Suprapubic skin (tissue), 4 donors: ENCODE results near the gene ISG15. TPM values are rescaled to one million over a fixed set of nuclear protein-coding genes. Genes with fewer than 3 reads are reported as not detected.
"Not testable (repeated sequence)": the region's sequence is repeated elsewhere in the genome, so short reads cannot be mapped to it uniquely, and the experiment has no call there.

Experiments used
- DNase-seq, 2 donors: peaks; one replicate each; pipeline ENCODE4 v3.0.0-alpha.2; 2019; ENCODE audit warnings: low spot score in 2 of 2
- H3K27ac ChIP-seq: fragments of 200-600 bp; sonication (generic); one replicate; pipeline ENCODE4 v1.5.1; 2019
- H3K27me3 ChIP-seq: fragments of 200-600 bp; sonication (generic); one replicate; pipeline ENCODE4 v1.5.1; 2019
- H3K36me3 ChIP-seq: fragments of 200-600 bp; sonication (generic); one replicate; pipeline ENCODE4 v1.5.1; 2019
- H3K4me1 ChIP-seq: fragments of 200-600 bp; sonication (generic); one replicate; pipeline ENCODE4 v1.5.1; 2019
- H3K4me3 ChIP-seq: fragments of 200-600 bp; sonication (generic); one replicate; pipeline ENCODE4 v1.5.1; 2019; ENCODE audit warnings: mild to moderate bottlenecking
- H3K9me3 ChIP-seq: fragments of 200-600 bp; sonication (generic); one replicate; pipeline ENCODE4 v1.5.1; 2019
- CTCF ChIP-seq, 2 donors: fragments of 200-600 bp in 1 of 2; fragments of 450-650 bp in 1 of 2; sonication (generic) in 1 of 2; IDR thresholded peaks; one replicate each; pipeline ENCODE4 v1.5.1; 2016 to 2019; ENCODE audit warnings: antibody characterized with exemption in 2 of 2, mild to moderate bottlenecking in 1 of 2, moderate library complexity in 1 of 2
- EP300 ChIP-seq: sonication (generic); formaldehyde crosslinking; IDR thresholded peaks from one replicate; pipeline ENCODE4 v1.6.1; 2017; ENCODE audit warnings: antibody characterized with exemption
- POLR2A ChIP-seq, 2 donors: fragments of 450-650 bp; IDR thresholded peaks; one replicate each; pipeline ENCODE4 v1.6.1; 2017; ENCODE audit warnings: antibody characterized with exemption in 2 of 2, mild to moderate bottlenecking in 2 of 2, moderate library complexity in 2 of 2
- POLR2AphosphoS5 ChIP-seq, 3 donors: sonication (generic); formaldehyde crosslinking; IDR thresholded peaks; one replicate each; pipeline ENCODE4 v1.6.1; 2017; ENCODE audit warnings: antibody characterized with exemption in 3 of 3
- WGBS: methylation state at CpG from one replicate; pipeline ENCODE4 v1.1.5; 2018; 5-methylcytosine and 5-hydroxymethylcytosine counted together
- total RNA-seq, 4 donors: library from RNA; depleted of rRNA; stranded (reverse); fragments of >200 nt; gene quantifications; one replicate each; pipeline ENCODE4 v1.1.0, GENCODE V29; 2016

Gene ISG15
- total RNA-seq, 4 donors from 2014 or later, result 5.4 to 10.1 (median 7.9) TPM

GRCh38 chr1:1006305-1007159 lies 6.8 kb upstream of the ISG15 start:
- H3K27ac ChIP-seq, result no peak overlapping the region
- H3K27me3 ChIP-seq, result peaks cover 38% of the 10 kb centered on the region
- no peaks in the 10 kb centered on the region for H3K9me3 ChIP-seq
- DNase-seq, result peak in 1 of 2 donors; percentile 61
- peaks cover 43% of the 10 kb centered on the region for H3K4me1 ChIP-seq
- H3K4me3 ChIP-seq, result no peak overlapping the region
- 61% methylated on average over 13 of the region's 37 CpGs for WGBS
- H3K36me3 ChIP-seq, result no peaks in the 10 kb centered on the region
- TF ChIP-seq EP300, result no peak
- no peak for TF ChIP-seq CTCF (IDR thresholded peaks at IDR 0.05)
- TF ChIP-seq POLR2AphosphoS5 (IDR thresholded peaks at IDR 0.05), result no peak
- TF ChIP-seq POLR2A (IDR thresholded peaks at IDR 0.05), result no peak

GRCh38 chr1:1010131-1010530 lies 3.2 kb upstream of the ISG15 start:
- WGBS, result 92% methylated on average over 8 of the region's 8 CpGs

GRCh38 chr1:1011396-1011949 lies 1.8 kb upstream of the ISG15 start:
- peaks cover 32% of the 10 kb centered on the region for H3K4me1 ChIP-seq
- H3K9me3 ChIP-seq, result no peaks in the 10 kb centered on the region
- TF ChIP-seq POLR2A (IDR thresholded peaks at IDR 0.05) (no peak), CTCF (IDR thresholded peaks at IDR 0.05) (no peak), EP300 (no peak), POLR2AphosphoS5 (IDR thresholded peaks at IDR 0.05) (no peak)
- no peaks in the 10 kb centered on the region for H3K27me3 ChIP-seq
- no peak for DNase-seq
- H3K27ac ChIP-seq, result no peak overlapping the region
- no peaks in the 10 kb centered on the region for H3K36me3 ChIP-seq
- 86% methylated on average over 14 of the region's 14 CpGs for WGBS
- H3K4me3 ChIP-seq, result no peak overlapping the region

More at GRCh38 chr1:1010131-1010530, 3.2 kb upstream of the ISG15 start:
- H3K36me3 ChIP-seq, H3K4me3 ChIP-seq, H3K9me3 ChIP-seq, H3K27ac ChIP-seq, DNase-seq: not testable (repeated sequence)
- Histone ChIP-seq H3K27me3 (peaks cover 12% of the 10 kb centered on the region), H3K4me1 (peaks cover 44% of the 10 kb centered on the region)

- H3K4me1 ChIP-seq, result peaks cover 22% of the 10 kb centered on the region
- not testable (repeated sequence) for H3K27me3 ChIP-seq, H3K9me3 ChIP-seq, H3K36me3 ChIP-seq, DNase-seq
- peak overlapping the region; percentile 50 for H3K4me3 ChIP-seq
- H3K27ac ChIP-seq, result peak overlapping the region; percentile 36
- 70% methylated on average over 13 of the region's 13 CpGs for WGBS
Observed at GRCh38 chr1:1012736-1013104, 577 bp upstream of the ISG15 start.

GRCh38 chr1:1013922-1014648 lies 788 bp downstream of the ISG15 start:
- WGBS, result 40% methylated on average over 24 of the region's 41 CpGs
- TF ChIP-seq CTCF (IDR thresholded peaks at IDR 0.05) (no peak), POLR2AphosphoS5 (IDR thresholded peaks at IDR 0.05) (no peak), POLR2A (IDR thresholded peaks at IDR 0.05) (no peak), EP300 (no peak)
- no peak for DNase-seq
- Histone ChIP-seq H3K4me3 (peak overlapping the region; percentile 50), H3K36me3 (no peaks in the 10 kb centered on the region), H3K9me3 (no peaks in the 10 kb centered on the region), H3K27ac (peak overlapping the region; percentile 36), H3K27me3 (no peaks in the 10 kb centered on the region), H3K4me1 (peaks cover 25% of the 10 kb centered on the region)
